ENCODE data around the gene FSHR.
A peak's percentile ranks its signal among the peaks of the same experiment; 100 is the strongest.

The FSHR gene

DNA sequence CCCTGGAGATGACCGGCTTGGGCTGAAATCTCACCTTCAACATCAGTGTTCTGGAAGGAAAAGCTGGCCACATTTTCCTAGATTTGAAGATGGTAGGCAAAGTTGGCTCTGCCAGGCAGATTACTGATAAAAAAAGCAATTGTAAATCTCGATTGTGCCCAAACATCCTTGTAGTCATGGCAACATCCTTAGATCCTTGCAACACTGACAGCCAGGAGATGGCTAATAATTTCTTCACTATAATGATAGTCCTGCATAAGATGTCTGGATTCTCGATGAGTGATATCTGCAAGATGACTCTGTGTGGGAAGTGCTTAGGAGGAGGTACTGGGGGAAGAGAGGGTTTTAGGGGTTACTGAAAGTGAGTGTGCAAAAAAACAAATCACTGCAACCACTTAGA lies 149.1 kb downstream of the FSHR start:
- Mint-ChIP-seq H3K27me3 (ENCODE audit: low read depth) (no peaks in the 10 kb centered on the region), H3K9me3 (peaks cover 5% of the 10 kb centered on the region), H3K4me1 (no peaks in the 10 kb centered on the region), H3K27ac (no peak overlapping the region), H3K4me3 (no peak overlapping the region), H3K36me3 (ENCODE audit: low read depth) (no peaks in the 10 kb centered on the region)
- TF ChIP-seq, protein P1, sequence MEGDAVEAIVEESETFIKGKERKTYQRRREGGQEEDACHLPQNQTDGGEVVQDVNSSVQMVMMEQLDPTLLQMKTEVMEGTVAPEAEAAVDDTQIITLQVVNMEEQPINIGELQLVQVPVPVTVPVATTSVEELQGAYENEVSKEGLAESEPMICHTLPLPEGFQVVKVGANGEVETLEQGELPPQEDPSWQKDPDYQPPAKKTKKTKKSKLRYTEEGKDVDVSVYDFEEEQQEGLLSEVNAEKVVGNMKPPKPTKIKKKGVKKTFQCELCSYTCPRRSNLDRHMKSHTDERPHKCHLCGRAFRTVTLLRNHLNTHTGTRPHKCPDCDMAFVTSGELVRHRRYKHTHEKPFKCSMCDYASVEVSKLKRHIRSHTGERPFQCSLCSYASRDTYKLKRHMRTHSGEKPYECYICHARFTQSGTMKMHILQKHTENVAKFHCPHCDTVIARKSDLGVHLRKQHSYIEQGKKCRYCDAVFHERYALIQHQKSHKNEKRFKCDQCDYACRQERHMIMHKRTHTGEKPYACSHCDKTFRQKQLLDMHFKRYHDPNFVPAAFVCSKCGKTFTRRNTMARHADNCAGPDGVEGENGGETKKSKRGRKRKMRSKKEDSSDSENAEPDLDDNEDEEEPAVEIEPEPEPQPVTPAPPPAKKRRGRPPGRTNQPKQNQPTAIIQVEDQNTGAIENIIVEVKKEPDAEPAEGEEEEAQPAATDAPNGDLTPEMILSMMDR (IDR thresholded peaks at IDR 0.05; ENCODE audit: unreplicated experiment in 3 of 3), result no peak

DNA sequence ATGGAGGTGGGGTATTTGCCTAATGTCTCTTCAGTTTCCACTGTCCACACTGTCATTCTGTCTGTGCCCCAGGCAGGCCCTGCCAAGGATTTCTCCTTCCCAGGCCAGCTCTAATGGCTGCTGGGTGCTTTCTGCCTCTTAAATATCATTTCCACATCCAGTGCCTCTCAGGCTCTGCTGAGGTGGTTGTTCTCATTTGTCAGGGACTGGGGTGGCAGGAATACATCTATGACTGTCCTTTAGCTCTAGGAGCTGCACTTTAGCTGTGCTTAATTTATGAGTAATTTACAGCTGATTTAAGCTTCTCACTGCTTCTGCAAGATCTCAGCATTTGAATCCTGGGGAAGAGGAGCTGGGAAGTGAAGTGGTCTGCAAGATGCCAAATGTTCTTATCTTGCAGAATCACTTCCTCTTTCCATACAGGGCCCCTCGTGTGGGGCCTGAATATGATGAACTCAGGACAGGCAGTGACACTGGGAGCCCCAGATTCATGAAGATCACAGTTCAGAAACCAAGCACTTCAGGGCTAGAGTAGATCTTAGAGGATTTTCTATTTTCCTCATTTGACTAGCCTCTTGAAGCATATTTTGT lies 150.2 kb downstream of the FSHR start:
- H3K27me3 Mint-ChIP-seq (ENCODE audit: low read depth), result no peaks in the 10 kb centered on the region
- H3K27ac Mint-ChIP-seq, result no peak overlapping the region
- peaks cover 5% of the 10 kb centered on the region for H3K9me3 Mint-ChIP-seq
- no peaks in the 10 kb centered on the region for H3K36me3 Mint-ChIP-seq (ENCODE audit: low read depth)
- TF ChIP-seq, protein P1 (IDR thresholded peaks at IDR 0.05; ENCODE audit: unreplicated experiment in 3 of 3), result no peak
- H3K4me3 Mint-ChIP-seq, result no peak overlapping the region
- H3K4me1 Mint-ChIP-seq, result no peaks in the 10 kb centered on the region

DNA sequence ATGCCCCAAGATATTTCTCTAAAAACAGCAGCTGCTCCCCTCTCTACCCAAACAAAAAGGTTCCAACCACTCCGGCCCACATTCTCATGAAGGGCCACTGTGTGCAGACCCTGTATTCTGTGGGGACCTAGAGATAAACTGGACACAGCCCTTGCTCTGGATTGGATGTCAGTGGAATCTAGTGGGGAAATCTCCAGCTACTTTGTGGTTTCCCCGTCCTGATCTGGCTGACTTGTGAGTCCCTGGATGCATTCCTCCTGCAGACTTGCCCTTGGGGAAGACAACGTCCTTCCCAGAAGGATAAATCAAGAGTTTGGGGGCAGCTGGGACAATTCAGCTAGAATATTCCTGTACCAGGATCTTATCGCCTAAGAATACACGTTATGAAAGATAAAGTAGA lies 151.1 kb downstream of the FSHR start:
- no peak overlapping the region for H3K4me3 Mint-ChIP-seq
- TF ChIP-seq, protein P1 (IDR thresholded peaks at IDR 0.05; ENCODE audit: unreplicated experiment in 3 of 3), result no peak

DNA sequence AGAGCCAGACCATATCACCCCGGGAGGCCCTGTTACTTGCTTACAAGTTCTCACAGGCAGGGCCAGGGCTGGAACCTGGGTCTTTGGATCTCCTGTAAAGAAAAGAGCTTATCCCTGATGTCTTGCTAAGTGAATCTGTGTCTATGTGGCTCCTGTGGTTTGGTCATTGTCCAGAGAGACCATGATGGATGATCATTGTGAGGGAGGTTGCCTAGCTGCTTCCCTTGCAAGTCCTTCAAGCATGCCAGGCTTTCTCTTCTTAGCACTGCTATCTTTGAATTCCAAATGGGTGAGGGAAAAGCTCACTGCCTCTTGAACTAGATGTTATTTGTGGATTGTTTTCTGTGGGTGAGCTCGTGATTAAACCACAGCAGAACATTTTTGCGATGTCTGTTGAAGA lies 151.6 kb downstream of the FSHR start:
- Mint-ChIP-seq H3K9me3 (peaks cover 5% of the 10 kb centered on the region), H3K4me1 (no peaks in the 10 kb centered on the region), H3K4me3 (no peak overlapping the region), H3K27ac (no peak overlapping the region), H3K27me3 (ENCODE audit: low read depth) (no peaks in the 10 kb centered on the region), H3K36me3 (ENCODE audit: low read depth) (no peaks in the 10 kb centered on the region)
- TF ChIP-seq, protein P1 (IDR thresholded peaks at IDR 0.05; ENCODE audit: unreplicated experiment in 3 of 3), result no peak

More for the DNA sequence above, 151.1 kb downstream of the FSHR start:
- Mint-ChIP-seq H3K36me3 (ENCODE audit: low read depth) (no peaks in the 10 kb centered on the region), H3K9me3 (peaks cover 5% of the 10 kb centered on the region), H3K27ac (no peak overlapping the region), H3K4me1 (no peaks in the 10 kb centered on the region), H3K27me3 (ENCODE audit: low read depth) (no peaks in the 10 kb centered on the region)

DNA sequence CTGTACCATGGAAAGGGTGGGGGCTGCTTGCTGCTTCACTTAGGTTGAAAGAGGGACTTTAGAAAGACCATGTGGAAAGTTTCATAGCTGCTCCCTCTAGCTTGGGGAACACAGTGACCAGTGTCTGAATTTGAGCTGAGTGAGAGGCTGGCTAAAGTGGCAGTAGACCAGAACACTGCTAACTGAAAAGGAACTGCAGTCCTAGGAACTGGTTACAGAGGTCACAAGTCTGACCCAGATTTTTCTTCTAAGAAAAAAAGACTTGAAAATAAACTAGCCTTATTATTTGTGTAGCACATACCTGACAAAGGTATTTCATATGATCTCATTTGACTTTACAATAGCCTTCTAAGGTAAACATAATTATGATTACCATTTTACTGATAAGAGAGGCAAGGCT lies 153.6 kb downstream of the FSHR start:
- Mint-ChIP-seq H3K36me3 (ENCODE audit: low read depth) (no peaks in the 10 kb centered on the region), H3K27me3 (ENCODE audit: low read depth) (no peaks in the 10 kb centered on the region), H3K4me1 (no peaks in the 10 kb centered on the region), H3K9me3 (no peaks in the 10 kb centered on the region), H3K27ac (peak overlapping the region in 1 of 3 experiments; percentile 33), H3K4me3 (no peak overlapping the region)
- TF ChIP-seq, protein P1 (IDR thresholded peaks at IDR 0.05; ENCODE audit: unreplicated experiment in 3 of 3), result no peak

DNA sequence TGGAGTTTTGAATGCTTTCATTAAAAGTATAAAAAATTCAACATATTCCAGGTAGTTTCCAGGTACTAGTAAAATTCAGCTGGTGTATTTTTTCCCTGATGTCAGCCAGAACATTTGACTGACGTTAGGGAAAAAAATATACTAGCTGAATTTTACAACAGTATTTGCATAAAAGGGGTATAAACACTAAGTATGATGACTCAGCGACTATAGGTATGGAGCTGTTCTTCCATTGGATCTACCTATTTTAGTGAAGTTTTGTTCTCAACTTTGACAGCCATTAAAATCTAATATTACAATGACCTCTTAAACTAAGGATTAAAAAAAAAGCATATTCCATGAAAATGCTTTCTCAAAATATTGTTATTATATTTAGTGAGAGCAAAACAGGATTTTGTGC lies 155.9 kb downstream of the FSHR start:
- H3K9me3 Mint-ChIP-seq, result no peaks in the 10 kb centered on the region
- no peaks in the 10 kb centered on the region for H3K27me3 Mint-ChIP-seq (ENCODE audit: low read depth)
- no peaks in the 10 kb centered on the region for H3K4me1 Mint-ChIP-seq
- TF ChIP-seq, protein P1 (IDR thresholded peaks at IDR 0.05; ENCODE audit: unreplicated experiment in 3 of 3), result no peak
- no peak overlapping the region for H3K27ac Mint-ChIP-seq
- no peak overlapping the region for H3K4me3 Mint-ChIP-seq
- H3K36me3 Mint-ChIP-seq (ENCODE audit: low read depth), result no peaks in the 10 kb centered on the region
